ENCODE measurements around the gene NXNL2.

NXNL2 gene

DNA sequence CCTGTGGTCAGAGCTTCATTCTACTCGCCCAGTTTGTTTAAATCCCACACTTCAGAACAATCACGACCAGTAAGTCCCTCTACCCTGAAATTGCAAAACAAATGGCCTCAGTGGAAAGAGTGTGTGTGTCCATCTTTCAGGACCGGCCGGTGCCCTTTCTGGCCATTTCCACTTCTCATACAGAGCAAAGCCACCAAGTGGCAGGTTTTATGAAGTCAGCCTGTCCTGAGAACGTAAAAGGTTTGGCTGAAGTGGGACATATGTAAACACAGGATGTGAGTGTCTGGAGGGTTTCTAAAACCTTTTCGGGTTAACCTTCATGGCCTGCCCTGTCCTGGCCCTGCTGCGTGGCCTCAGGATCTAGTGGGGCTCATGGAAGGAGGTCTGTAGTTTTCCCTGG lies 24.7 kb downstream of the NXNL2 start:
- Histone ChIP-seq H3K4me3 (IDR thresholded peaks at IDR 0.05; ENCODE audit: insufficient read depth, low read depth, low read length) (no peak overlapping the region), H3K79me2 (ENCODE audit: insufficient read depth, low read depth) (no peaks in the 10 kb centered on the region), H3K27ac (no peak overlapping the region), H3K4me2 (no peak overlapping the region), H3K4me1 (ENCODE audit: low read depth, poor library complexity, severe bottlenecking) (no peaks in the 10 kb centered on the region), H2AFZ (ENCODE audit: low read depth) (no peak overlapping the region), H4K20me1 (ENCODE audit: insufficient read depth) (no peaks in the 10 kb centered on the region), H3K27me3 (ENCODE audit: insufficient read depth, low read depth) (no peaks in the 10 kb centered on the region), H3K9ac (no peak overlapping the region), H3K36me3 (ENCODE audit: insufficient read depth) (no peaks in the 10 kb centered on the region)
- no peak for TF ChIP-seq CTCF (conservative IDR thresholded peaks at IDR 0.05; ENCODE audit: low read depth, low read length)

- no peaks in the 10 kb centered on the region for H4K20me1 ChIP-seq (ENCODE audit: insufficient read depth)
- no peaks in the 10 kb centered on the region for H3K4me1 ChIP-seq (ENCODE audit: low read depth, poor library complexity, severe bottlenecking)
- H3K27ac ChIP-seq = no peak overlapping the region
- H3K27me3 ChIP-seq (ENCODE audit: insufficient read depth, low read depth) = no peaks in the 10 kb centered on the region
- no peak overlapping the region for H3K9ac ChIP-seq
- H3K36me3 ChIP-seq (ENCODE audit: insufficient read depth) = no peaks in the 10 kb centered on the region
- no peak overlapping the region for H3K4me2 ChIP-seq
- H2AFZ ChIP-seq (ENCODE audit: low read depth) = no peak overlapping the region
- TF ChIP-seq CTCF (conservative IDR thresholded peaks at IDR 0.05; ENCODE audit: low read depth, low read length) = no peak
- no peaks in the 10 kb centered on the region for H3K79me2 ChIP-seq (ENCODE audit: insufficient read depth, low read depth)
- no peak overlapping the region for H3K4me3 ChIP-seq (IDR thresholded peaks at IDR 0.05; ENCODE audit: insufficient read depth, low read depth, low read length)
Measured at GRCh38 chr9:88567870-88568269, 32.9 kb downstream of the NXNL2 start.

- Histone ChIP-seq H3K4me2 (no peak overlapping the region), H3K79me2 (ENCODE audit: insufficient read depth, low read depth) (no peaks in the 10 kb centered on the region), H4K20me1 (ENCODE audit: insufficient read depth) (no peaks in the 10 kb centered on the region), H3K27ac (no peak overlapping the region), H3K4me1 (ENCODE audit: low read depth, poor library complexity, severe bottlenecking) (no peaks in the 10 kb centered on the region), H2AFZ (ENCODE audit: low read depth) (no peak overlapping the region), H3K36me3 (ENCODE audit: insufficient read depth) (no peaks in the 10 kb centered on the region), H3K9ac (no peak overlapping the region), H3K4me3 (IDR thresholded peaks at IDR 0.05; ENCODE audit: insufficient read depth, low read depth, low read length) (no peak overlapping the region), H3K27me3 (ENCODE audit: insufficient read depth, low read depth) (no peaks in the 10 kb centered on the region)
- no peak for TF ChIP-seq CTCF (conservative IDR thresholded peaks at IDR 0.05; ENCODE audit: low read depth, low read length)
Measured at GRCh38 chr9:88571419-88571818, 36.4 kb downstream of the NXNL2 start.

GRCh38 chr9:88572684-88573083 lies 37.7 kb downstream of the NXNL2 start:
- Histone ChIP-seq H3K79me2 (ENCODE audit: insufficient read depth, low read depth) (no peaks in the 10 kb centered on the region), H4K20me1 (ENCODE audit: insufficient read depth) (no peaks in the 10 kb centered on the region), H3K4me2 (no peak overlapping the region), H3K4me3 (IDR thresholded peaks at IDR 0.05; ENCODE audit: insufficient read depth, low read depth, low read length) (no peak overlapping the region), H3K27me3 (ENCODE audit: insufficient read depth, low read depth) (no peaks in the 10 kb centered on the region), H3K9ac (no peak overlapping the region), H3K4me1 (ENCODE audit: low read depth, poor library complexity, severe bottlenecking) (no peaks in the 10 kb centered on the region), H2AFZ (ENCODE audit: low read depth) (no peak overlapping the region), H3K27ac (no peak overlapping the region), H3K36me3 (ENCODE audit: insufficient read depth) (no peaks in the 10 kb centered on the region)
- TF ChIP-seq CTCF (conservative IDR thresholded peaks at IDR 0.05; ENCODE audit: low read depth, low read length) = no peak

- no peak for TF ChIP-seq CTCF (conservative IDR thresholded peaks at IDR 0.05; ENCODE audit: low read depth, low read length)
Measured at GRCh38 chr9:88574953-88575352, 40.0 kb downstream of the NXNL2 start.

More at GRCh38 chr9:88574953-88575352, 40.0 kb downstream of the NXNL2 start:
- H3K27me3 ChIP-seq (ENCODE audit: insufficient read depth, low read depth) = no peaks in the 10 kb centered on the region
- no peak overlapping the region for H2AFZ ChIP-seq (ENCODE audit: low read depth)
- H3K36me3 ChIP-seq (ENCODE audit: insufficient read depth) = no peaks in the 10 kb centered on the region
- H3K4me2 ChIP-seq = no peak overlapping the region
- no peaks in the 10 kb centered on the region for H3K79me2 ChIP-seq (ENCODE audit: insufficient read depth, low read depth)
- H4K20me1 ChIP-seq (ENCODE audit: insufficient read depth) = no peaks in the 10 kb centered on the region
- no peak overlapping the region for H3K27ac ChIP-seq
- H3K9ac ChIP-seq = no peak overlapping the region
- peaks cover 8% of the 10 kb centered on the region for H3K4me1 ChIP-seq (ENCODE audit: low read depth, poor library complexity, severe bottlenecking)
- H3K4me3 ChIP-seq (IDR thresholded peaks at IDR 0.05; ENCODE audit: insufficient read depth, low read depth, low read length) = no peak overlapping the region

Measured in KMS-11 (cell line).